H9 (cell line): ENCODE results near the gene GPRASP2. TPM values are rescaled to one million over a fixed set of nuclear protein-coding genes. Genes with fewer than 3 reads are reported as not detected.

Experiments used
- DNase-seq: peaks from one replicate; pipeline ENCODE4 v3.0.0-alpha.2; 2017
- H2AFZ ChIP-seq: one replicate; pipeline ENCODE4 v1.6.1; 2013; ENCODE audit warnings: mild to moderate bottlenecking, low read length, control low read depth, moderate library complexity
- H2AK5ac ChIP-seq: 2 replicates; pipeline ENCODE4 v1.6.1; 2013; ENCODE audit warnings: low read length, control low read depth, mixed read lengths; ENCODE audit not compliant: insufficient read length
- H2BK120ac ChIP-seq: one replicate; pipeline ENCODE4 v1.6.1; 2013; ENCODE audit warnings: low read depth, mild to moderate bottlenecking, low read length, control low read depth, inconsistent platforms; ENCODE audit not compliant: poor library complexity, severe bottlenecking
- H2BK12ac ChIP-seq: 2 replicates; pipeline ENCODE4 v1.6.1; 2013; ENCODE audit warnings: low read length, control low read depth, mixed read lengths, low read depth; ENCODE audit not compliant: insufficient read length
- H2BK15ac ChIP-seq: 2 replicates; pipeline ENCODE4 v1.6.1; 2013; ENCODE audit warnings: low read depth, low read length, control low read depth
- H2BK20ac ChIP-seq: one replicate; pipeline ENCODE4 v1.6.1; 2013; ENCODE audit warnings: low read depth, mild to moderate bottlenecking, low read length, control low read depth, inconsistent platforms; ENCODE audit not compliant: poor library complexity, severe bottlenecking
- H2BK5ac ChIP-seq: 2 replicates; pipeline ENCODE4 v1.6.1; 2013; ENCODE audit warnings: low read length, control low read depth, mixed read lengths; ENCODE audit not compliant: insufficient read length
- H3K14ac ChIP-seq: 2 replicates; pipeline ENCODE4 v1.6.1; 2013; ENCODE audit warnings: low read length, control low read depth; ENCODE audit not compliant: insufficient read depth
- H3K18ac ChIP-seq: 2 replicates; pipeline ENCODE4 v1.6.1; 2013; ENCODE audit warnings: low read depth, mild to moderate bottlenecking, mixed read lengths, low read length, control low read depth; ENCODE audit not compliant: insufficient read length
- H3K23ac ChIP-seq: 2 replicates; pipeline ENCODE4 v1.6.1; 2013; ENCODE audit warnings: low read length, control low read depth, mixed read lengths, low read depth; ENCODE audit not compliant: insufficient read length
- H3K23me2 ChIP-seq: 2 replicates; pipeline ENCODE4 v1.6.1; 2013; ENCODE audit warnings: low read depth, mild to moderate bottlenecking, mixed read lengths, low read length, control low read depth; ENCODE audit not compliant: insufficient read length, poor library complexity, severe bottlenecking
- H3K27ac ChIP-seq: 2 replicates; pipeline ENCODE4 v1.5.1; 2013; ENCODE audit warnings: low read length, control low read depth, mixed read lengths, low read depth; ENCODE audit not compliant: insufficient read length
- H3K27me3 ChIP-seq: 2 replicates; pipeline ENCODE4 v1.6.1; 2013; ENCODE audit warnings: low read length, control low read depth, inconsistent platforms; ENCODE audit not compliant: insufficient read depth
- H3K4ac ChIP-seq: 2 replicates; pipeline ENCODE4 v1.6.1; 2013; ENCODE audit warnings: low read depth, mild to moderate bottlenecking, control low read depth, inconsistent platforms, low read length, moderate library complexity
- H3K4me1 ChIP-seq: 2 replicates; pipeline ENCODE4 v1.6.1; 2013; ENCODE audit warnings: low read length, control low read depth, inconsistent platforms; ENCODE audit not compliant: insufficient read depth
- H3K4me2 ChIP-seq: 2 replicates; pipeline ENCODE4 v1.6.1; 2013; ENCODE audit warnings: low read length, control low read depth, mixed read lengths; ENCODE audit not compliant: insufficient read length, insufficient read depth
- H3K56ac ChIP-seq: 2 replicates; pipeline ENCODE4 v1.6.1; 2013; ENCODE audit warnings: low read depth, mild to moderate bottlenecking, mixed read lengths, low read length, control low read depth; ENCODE audit not compliant: insufficient read length
- H3K79me1 ChIP-seq: 2 replicates; pipeline ENCODE4 v1.6.1; 2013; ENCODE audit warnings: low read depth, mild to moderate bottlenecking, moderate library complexity, low read length, control low read depth, inconsistent platforms; ENCODE audit not compliant: insufficient read depth, poor library complexity, severe bottlenecking
- H3K79me2 ChIP-seq: 2 replicates; pipeline ENCODE4 v1.6.1; 2013; ENCODE audit warnings: low read length, control low read depth, inconsistent platforms; ENCODE audit not compliant: insufficient read depth
- H3K9ac ChIP-seq: 2 replicates; pipeline ENCODE4 v1.6.1; 2013; ENCODE audit warnings: low read length, control low read depth, mixed read lengths; ENCODE audit not compliant: insufficient read length; ENCODE audit errors: extremely low read depth
- H3K9me3 ChIP-seq: one replicate; pipeline ENCODE4 v1.6.1; 2013; ENCODE audit warnings: low read depth, low read length, inconsistent platforms; ENCODE audit not compliant: control insufficient read depth
- H3T11ph ChIP-seq: one replicate; pipeline ENCODE4 v1.6.1; 2013; ENCODE audit warnings: mild to moderate bottlenecking, low read length, control low read depth, inconsistent platforms
- H4K20me1 ChIP-seq: one replicate; pipeline ENCODE4 v1.6.1; 2013; ENCODE audit not compliant: control insufficient read depth, insufficient read length, insufficient read depth
- H4K5ac ChIP-seq: 2 replicates; pipeline ENCODE4 v1.6.1; 2013; ENCODE audit warnings: low read depth, mild to moderate bottlenecking, mixed read lengths, low read length, control low read depth; ENCODE audit not compliant: insufficient read length
- H4K8ac ChIP-seq: replicated peaks from 2 replicates; pipeline ENCODE4 v1.6.1; 2013; ENCODE audit warnings: low read length, control low read depth, mixed read lengths, low read depth; ENCODE audit not compliant: insufficient read length
- H4K91ac ChIP-seq: 2 replicates; pipeline ENCODE4 v1.6.1; 2013; ENCODE audit warnings: low read depth, mild to moderate bottlenecking, moderate library complexity, mixed read lengths, low read length, control low read depth; ENCODE audit not compliant: insufficient read length
- H3K27ac Mint-ChIP-seq, 3 experiments: 2 replicates in 2 of 3; 3 replicates in 1 of 3; pipeline ENCODE4 v1.8.0; 2020 to 2021; ENCODE audit warnings: mixed read lengths in 3 of 3, mild to moderate bottlenecking in 1 of 3, moderate library complexity in 1 of 3
- H3K27me3 Mint-ChIP-seq: 2 replicates; pipeline ENCODE4 v1.8.0; 2021; ENCODE audit warnings: low read depth, mild to moderate bottlenecking, moderate library complexity, mixed read lengths
- H3K36me3 Mint-ChIP-seq, 3 experiments: 2 replicates in 2 of 3; 3 replicates in 1 of 3; pipeline ENCODE4 v1.8.0; 2020 to 2021; ENCODE audit warnings: low read depth in 3 of 3, mixed read lengths in 3 of 3; ENCODE audit not compliant: insufficient read depth in 1 of 3
- H3K4me1 Mint-ChIP-seq, 2 experiments: 2 replicates each; pipeline ENCODE4 v1.8.0; 2020; ENCODE audit warnings: mixed read lengths in 2 of 2
- H3K4me3 Mint-ChIP-seq, 2 experiments: 2 replicates in 1 of 2; 3 replicates in 1 of 2; pipeline ENCODE4 v1.8.0; 2020 to 2021; ENCODE audit warnings: mild to moderate bottlenecking in 2 of 2, mixed read lengths in 2 of 2, moderate library complexity in 1 of 2
- H3K9me3 Mint-ChIP-seq, 2 experiments: 2 replicates in 1 of 2; 3 replicates in 1 of 2; pipeline ENCODE4 v1.8.0; 2020; ENCODE audit warnings: mild to moderate bottlenecking in 2 of 2, mixed read lengths in 2 of 2, moderate library complexity in 1 of 2
- WGBS: extraction: QIAGEN DNeasy Blood & Tissue Kit; methylation state at CpG from one replicate; pipeline ENCODE4 v1.1.7; 2013; ENCODE audit warnings: missing lambda C conversion rate, low lambda C conversion rate, mixed read lengths; ENCODE audit not compliant: insufficient read length; ENCODE audit errors: extremely low coverage; 5-methylcytosine and 5-hydroxymethylcytosine counted together
- total RNA-seq: library from RNA; stranded (reverse); gene quantifications from 2 replicates; pipeline ENCODE4 v1.2.1, GENCODE V29; 2021
- TF ChIP-seq, protein P1 (sequence below): fragments of 200-600 bp; sonication (generic); conservative IDR thresholded peaks from 3 replicates; pipeline ENCODE4 v1.8.0; 2021; ENCODE audit warnings: antibody characterized with exemption, mild to moderate bottlenecking

Gene GPRASP2
- total RNA-seq, 1 experiment from 2014 or later: 14.2 TPM

- Histone ChIP-seq H4K91ac (no peak overlapping the region), H3K9ac (no peak overlapping the region)
These were observed 855 bp downstream of the GPRASP2 start for GRCh38 chrX:102712981-102713625.

More at GRCh38 chrX:102712981-102713625, 855 bp downstream of the GPRASP2 start:
- Histone ChIP-seq H3K79me2 (no peaks in the 10 kb centered on the region), H4K8ac (no peak overlapping the region), H3K23me2 (peaks cover 4% of the 10 kb centered on the region), H3K9me3 (peaks cover 17% of the 10 kb centered on the region), H3K56ac (no peak overlapping the region), H3K79me1 (no peaks in the 10 kb centered on the region), H3K27ac (no peak overlapping the region), H2BK120ac (no peak overlapping the region), H2BK15ac (no peak overlapping the region), H3K18ac (no peak overlapping the region), H3K4me1 (no peaks in the 10 kb centered on the region), H3K23ac (no peak overlapping the region), H2BK5ac (no peak overlapping the region), H3K27me3 (no peaks in the 10 kb centered on the region; the same call in 1 of the 2 replicates), H4K20me1 (no peaks in the 10 kb centered on the region), H2BK20ac (no peak overlapping the region), H3K4me2 (peak overlapping the region; percentile 76), H2AFZ (no peak overlapping the region), H4K5ac (no peak overlapping the region), H3K14ac (no peak overlapping the region), H3T11ph (no peak overlapping the region), H2AK5ac (no peak overlapping the region), H3K4ac (no peak overlapping the region), H2BK12ac (no peak overlapping the region)
- Mint-ChIP-seq H3K27ac (0 out of 7 replicates have a peak overlapping the region, but pooled peaks of 1 of the 3 experiments have one; percentile 49), H3K27me3 (peaks cover 20% of the 10 kb centered on the region), H3K36me3 (peaks cover 13 to 27% (median 16%) of the 10 kb centered on the region in 3 experiments), H3K9me3 (peaks cover 65 to 69% of the 10 kb centered on the region in 2 experiments), H3K4me1 (peaks cover 5 to 9% of the 10 kb centered on the region in 2 experiments), H3K4me3 (peak overlapping the region; percentile 86 to 93)
- TF ChIP-seq, protein P1, sequence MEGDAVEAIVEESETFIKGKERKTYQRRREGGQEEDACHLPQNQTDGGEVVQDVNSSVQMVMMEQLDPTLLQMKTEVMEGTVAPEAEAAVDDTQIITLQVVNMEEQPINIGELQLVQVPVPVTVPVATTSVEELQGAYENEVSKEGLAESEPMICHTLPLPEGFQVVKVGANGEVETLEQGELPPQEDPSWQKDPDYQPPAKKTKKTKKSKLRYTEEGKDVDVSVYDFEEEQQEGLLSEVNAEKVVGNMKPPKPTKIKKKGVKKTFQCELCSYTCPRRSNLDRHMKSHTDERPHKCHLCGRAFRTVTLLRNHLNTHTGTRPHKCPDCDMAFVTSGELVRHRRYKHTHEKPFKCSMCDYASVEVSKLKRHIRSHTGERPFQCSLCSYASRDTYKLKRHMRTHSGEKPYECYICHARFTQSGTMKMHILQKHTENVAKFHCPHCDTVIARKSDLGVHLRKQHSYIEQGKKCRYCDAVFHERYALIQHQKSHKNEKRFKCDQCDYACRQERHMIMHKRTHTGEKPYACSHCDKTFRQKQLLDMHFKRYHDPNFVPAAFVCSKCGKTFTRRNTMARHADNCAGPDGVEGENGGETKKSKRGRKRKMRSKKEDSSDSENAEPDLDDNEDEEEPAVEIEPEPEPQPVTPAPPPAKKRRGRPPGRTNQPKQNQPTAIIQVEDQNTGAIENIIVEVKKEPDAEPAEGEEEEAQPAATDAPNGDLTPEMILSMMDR: peak; percentile 69
- WGBS: no CpG with 5 or more reads among the region's 23 CpGs
- peak; percentile 36 for DNase-seq
